SU-DHL-6 (cell line): ENCODE measurements around the gene ATP5PD.

Source experiments
- H2AFZ ChIP-seq: fragments of 200-600 bp; sonication (generic); 2 replicates; pipeline ENCODE4 v1.6.1; 2014; ENCODE audit warnings: low read depth, mild to moderate bottlenecking, moderate library complexity, mixed read lengths, antibody characterized with exemption, low read length; ENCODE audit not compliant: severe bottlenecking
- H3F3A ChIP-seq: fragments of 200-600 bp; shearing (Covaris generic); 2 replicates; pipeline ENCODE4 v1.6.0; 2016; ENCODE audit warnings: antibody characterized with exemption, mild to moderate bottlenecking; ENCODE audit not compliant: insufficient read depth
- H3K27ac ChIP-seq: fragments of 200-600 bp; sonication (generic); 2 replicates; pipeline ENCODE4 v1.5.1; 2016; ENCODE audit warnings: low read depth, mild to moderate bottlenecking, low read length, moderate library complexity, mixed read lengths
- H3K27me3 ChIP-seq: fragments of 200-600 bp; sonication (generic), shearing (Covaris generic); 2 replicates; pipeline ENCODE4 v1.6.0; 2014; ENCODE audit warnings: mild to moderate bottlenecking, low read length
- H3K36me3 ChIP-seq: fragments of 200-600 bp; sonication (generic); 2 replicates; pipeline ENCODE4 v1.6.1; 2014; ENCODE audit warnings: mild to moderate bottlenecking, low read length, mixed read lengths
- H3K4me2 ChIP-seq: fragments of 300-600, 200-600 bp; shearing (Covaris generic), sonication (generic); 2 replicates; pipeline ENCODE4 v1.6.0; 2014; ENCODE audit warnings: low read length, low read depth, mild to moderate bottlenecking; ENCODE audit not compliant: poor library complexity, severe bottlenecking
- H3K4me3 ChIP-seq: fragments of 200-600 bp; sonication (generic); 2 replicates; pipeline ENCODE4 v1.5.1; 2014; ENCODE audit warnings: antibody characterized with exemption, low read length, mild to moderate bottlenecking, mixed read lengths; ENCODE audit not compliant: insufficient read depth, poor library complexity, severe bottlenecking
- H3K79me2 ChIP-seq: fragments of 200-600 bp; sonication (generic); 2 replicates; pipeline ENCODE4 v1.6.1; 2014; ENCODE audit warnings: mild to moderate bottlenecking, low read length, moderate library complexity; ENCODE audit not compliant: insufficient read depth
- H3K9ac ChIP-seq: fragments of 200-600 bp; sonication (generic); 2 replicates; pipeline ENCODE4 v1.7.0; 2014; ENCODE audit warnings: mild to moderate bottlenecking, low read length
- H3K9me2 ChIP-seq: fragments of 200-600 bp; sonication (generic); replicated peaks from 2 replicates; pipeline ENCODE4 v1.6.1; 2014; ENCODE audit warnings: low read length; ENCODE audit not compliant: insufficient read depth
- H3K9me3 ChIP-seq: fragments of 200-600 bp; sonication (generic); 2 replicates; pipeline ENCODE4 v1.6.1; 2014; ENCODE audit warnings: low read length, mixed read lengths; ENCODE audit not compliant: insufficient read depth
- H4K20me1 ChIP-seq: fragments of 200-600 bp; sonication (generic); 2 replicates; pipeline ENCODE4 v1.6.1; 2014; ENCODE audit warnings: low read depth, mild to moderate bottlenecking, antibody characterized with exemption, low read length, moderate library complexity, mixed read lengths
- CTCF ChIP-seq: fragments of 200-600 bp; sonication (generic); IDR thresholded peaks from one replicate; pipeline ENCODE4 v1.5.1; 2017; ENCODE audit warnings: antibody characterized with exemption, mild to moderate bottlenecking, low read length, moderate library complexity; ENCODE audit not compliant: insufficient read depth, poor library complexity, severe bottlenecking
- EZH2phosphoT487 ChIP-seq: fragments of 200-600 bp; sonication (generic), shearing (Covaris generic); conservative IDR thresholded peaks from 2 replicates; pipeline ENCODE4 v1.6.1; 2018; ENCODE audit warnings: mild to moderate bottlenecking, antibody characterized with exemption, low read length, moderate library complexity, mixed read lengths

Gene ATP5PD

GRCh38 chr17:75069783-75070182 is 23.0 kb upstream of the ATP5PD start:
- no peaks in the 10 kb centered on the region for H3K9me2 ChIP-seq
- no peaks in the 10 kb centered on the region for H3K27me3 ChIP-seq
- H3K79me2 ChIP-seq: no peaks in the 10 kb centered on the region
- no peak for TF ChIP-seq CTCF
- no peak for TF ChIP-seq EZH2phosphoT487
- no peak overlapping the region for H3K4me2 ChIP-seq
- H3K36me3 ChIP-seq: no peaks in the 10 kb centered on the region
- H4K20me1 ChIP-seq: no peaks in the 10 kb centered on the region
- no peak overlapping the region for H2AFZ ChIP-seq
- no peak overlapping the region for H3K27ac ChIP-seq
- no peak overlapping the region for H3K4me3 ChIP-seq
- H3K9me3 ChIP-seq: no peaks in the 10 kb centered on the region
- no peak overlapping the region for H3K9ac ChIP-seq
- no peaks in the 10 kb centered on the region for H3F3A ChIP-seq

GRCh38 chr17:75068750-75069149 is 22.0 kb upstream of the ATP5PD start:
- Histone ChIP-seq H3K9ac (no peak overlapping the region), H2AFZ (no peak overlapping the region), H3K27me3 (no peaks in the 10 kb centered on the region), H3K79me2 (no peaks in the 10 kb centered on the region), H3F3A (no peaks in the 10 kb centered on the region), H3K4me2 (no peak overlapping the region), H3K9me2 (no peaks in the 10 kb centered on the region), H3K27ac (no peak overlapping the region), H3K9me3 (no peaks in the 10 kb centered on the region), H3K4me3 (no peak overlapping the region), H3K36me3 (no peaks in the 10 kb centered on the region), H4K20me1 (no peaks in the 10 kb centered on the region)
- no peak for TF ChIP-seq CTCF
- TF ChIP-seq EZH2phosphoT487: no peak

GRCh38 chr17:75067856-75068255 is 21.1 kb upstream of the ATP5PD start:
- Histone ChIP-seq H3K4me3 (no peak overlapping the region), H2AFZ (no peak overlapping the region), H3K27me3 (no peaks in the 10 kb centered on the region), H3K27ac (no peak overlapping the region), H3K36me3 (no peaks in the 10 kb centered on the region), H3K9me3 (no peaks in the 10 kb centered on the region), H3K9ac (no peak overlapping the region), H3K4me2 (no peak overlapping the region), H3F3A (no peaks in the 10 kb centered on the region), H3K9me2 (no peaks in the 10 kb centered on the region), H4K20me1 (no peaks in the 10 kb centered on the region), H3K79me2 (no peaks in the 10 kb centered on the region)
- TF ChIP-seq EZH2phosphoT487 (no peak), CTCF (no peak)
